ENCODE results near the gene DTNBP1. TPM values are rescaled to one million over a fixed set of nuclear protein-coding genes. Genes with fewer than 3 reads are reported as not detected.

DTNBP1 gene
- total and polyA plus RNA-seq, 2 donors (not counting 3 experiments of a cell fraction or from before 2014, with no cell fraction given) = 24.3 to 28.9 TPM

GRCh38 chr6:15533379-15534026, 129.3 kb downstream of the DTNBP1 start:
- no peak for TF ChIP-seq MYC (IDR thresholded peaks at IDR 0.05; ENCODE audit: low read depth, low read length)
- TF ChIP-seq POLR2A (IDR thresholded peaks at IDR 0.05; ENCODE audit: low read depth, low read length) = no peak
- no peak for TF ChIP-seq FOS (IDR thresholded peaks at IDR 0.05; ENCODE audit: borderline replicate concordance, insufficient read depth, low read length)
- TF ChIP-seq MAX (IDR thresholded peaks at IDR 0.05; ENCODE audit: insufficient read depth, insufficient read length) = no peak
- TF ChIP-seq EZH2 (IDR thresholded peaks at IDR 0.05; ENCODE audit: borderline replicate concordance, low read depth, low read length, severe bottlenecking) = no peak
- TF ChIP-seq GATA2 (IDR thresholded peaks at IDR 0.05; ENCODE audit: insufficient read depth, insufficient read length, low read depth, low read length) = no peak
- TF ChIP-seq CTCF (IDR thresholded peaks at IDR 0.05; ENCODE audit: extremely low read depth in 1 of 2, insufficient read depth in 1 of 2, low read depth in 1 of 2, low read length in 2 of 2) = no peak
- TF ChIP-seq JUN (IDR thresholded peaks at IDR 0.05; ENCODE audit: borderline replicate concordance, insufficient read depth, insufficient read length, low read depth) = no peak
- no peak for TF ChIP-seq POLR2AphosphoS5 (IDR thresholded peaks at IDR 0.05; ENCODE audit: insufficient read depth, low read depth, low read length)
- CTCF ChIA-PET = interaction anchor here (1.0 kb wide), 2 partner anchors 11 to 90 kb away, joined by 3 read pairs; no protein-coding TSS in a partner anchor
- no TSS peak for BruUV-seq (replicated peaks)
- Histone ChIP-seq H2AFZ (ENCODE audit: low read depth, low read length) (no peak overlapping the region), H3K27me3 (ENCODE audit: control insufficient read depth in 2 of 2, insufficient read depth in 2 of 2, low read length in 2 of 2) (no peaks in the 10 kb centered on the region), H3K9ac (replicated peaks; ENCODE audit: extremely low read depth, insufficient read depth, low read length) (no peak overlapping the region), H3K9me3 (replicated peaks; ENCODE audit: control insufficient read depth, insufficient read depth, low read length) (no peaks in the 10 kb centered on the region), H3K4me2 (ENCODE audit: insufficient read depth, low read length) (no peak overlapping the region), H4K20me1 (replicated peaks; ENCODE audit: control insufficient read depth, extremely low read depth, insufficient read depth, low read length) (no peaks in the 10 kb centered on the region), H3K4me1 (ENCODE audit: control insufficient read depth, extremely low read depth, insufficient read depth, low read length) (no peaks in the 10 kb centered on the region), H3K4me3 (replicated peaks in 1 of 3; ENCODE audit: insufficient read depth in 1 of 3, low read depth in 1 of 3, low read length in 3 of 3) (no peak overlapping the region), H3K36me3 (ENCODE audit: control insufficient read depth in 2 of 2, extremely low read depth in 1 of 2, insufficient read depth in 2 of 2, low read length in 2 of 2) (peaks cover 0 to 2% of the 10 kb centered on the region in 2 experiments), H3K9me1 (replicated peaks; ENCODE audit: control insufficient read depth, extremely low read depth, insufficient read depth, low read length) (no peaks in the 10 kb centered on the region), H3K27ac (ENCODE audit: insufficient read depth, low read depth, low read length) (no peak overlapping the region), H3K79me2 (ENCODE audit: control insufficient read depth, insufficient read depth, low read length) (no peaks in the 10 kb centered on the region)
- POLR2A ChIA-PET = no interaction called here
- FAIRE-seq (no peak), DNase-seq (ENCODE audit: low read depth, low spot score) (no peak)
- intact Hi-C loops (cut with micrococcal nuclease) = no loop called here
- dilution Hi-C loops (cut with MboI; ENCODE audit: extremely low pct_ligation_motif_present, low sequenced_read_pairs) = no loop called here
